ENCODE measurements around the gene FMN1.

The FMN1 gene

DNA sequence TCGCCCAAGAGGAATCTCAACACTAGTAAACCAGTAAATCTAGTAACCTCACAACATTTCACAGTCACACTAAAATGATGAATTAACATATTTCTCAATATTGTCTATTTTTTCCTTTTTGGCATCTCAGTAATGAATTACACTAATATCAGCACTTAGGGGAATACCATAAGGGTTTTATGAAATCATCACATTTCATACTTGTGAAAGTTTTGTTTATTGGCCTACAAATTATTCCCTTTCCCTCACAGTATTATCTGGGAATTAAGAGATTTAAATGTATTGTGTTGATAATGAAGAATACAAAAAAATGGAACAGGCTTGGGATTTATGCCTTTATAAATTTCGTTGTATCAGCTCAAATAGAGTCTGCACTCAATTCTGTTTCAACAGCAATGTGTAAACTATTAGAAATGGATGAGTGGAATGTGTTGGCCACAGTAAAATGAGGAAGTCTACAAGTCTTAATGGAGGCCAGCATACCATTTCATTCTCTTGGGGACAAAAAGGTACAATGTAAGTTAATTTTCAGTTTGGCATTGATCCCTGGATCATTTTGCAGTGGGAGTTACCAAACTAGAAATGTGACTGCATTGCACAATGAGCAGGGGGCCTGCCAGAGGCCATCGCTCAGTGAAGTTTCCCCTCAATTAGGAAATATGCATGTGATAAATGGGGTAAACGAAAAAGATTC is 195.4 kb downstream of the FMN1 start:
- TF ChIP-seq, protein P1, sequence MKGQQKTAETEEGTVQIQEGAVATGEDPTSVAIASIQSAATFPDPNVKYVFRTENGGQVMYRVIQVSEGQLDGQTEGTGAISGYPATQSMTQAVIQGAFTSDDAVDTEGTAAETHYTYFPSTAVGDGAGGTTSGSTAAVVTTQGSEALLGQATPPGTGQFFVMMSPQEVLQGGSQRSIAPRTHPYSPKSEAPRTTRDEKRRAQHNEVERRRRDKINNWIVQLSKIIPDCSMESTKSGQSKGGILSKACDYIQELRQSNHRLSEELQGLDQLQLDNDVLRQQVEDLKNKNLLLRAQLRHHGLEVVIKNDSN (IDR thresholded peaks at IDR 0.05), result no peak
- TF ChIP-seq TAF1 (IDR thresholded peaks at IDR 0.05; ENCODE audit: low read depth) (no peak), TEAD4 (IDR thresholded peaks at IDR 0.05) (no peak), RAD21 (IDR thresholded peaks at IDR 0.05; ENCODE audit: low read depth) (no peak), EGR1 (IDR thresholded peaks at IDR 0.05) (no peak), YY1 (IDR thresholded peaks at IDR 0.05; ENCODE audit: low read depth) (no peak)

GRCh38 chr15:32998182-32998581 is 196.3 kb downstream of the FMN1 start:
- no peak for TF ChIP-seq RAD21 (IDR thresholded peaks at IDR 0.05; ENCODE audit: low read depth)
- TF ChIP-seq EGR1 (IDR thresholded peaks at IDR 0.05), result no peak
- no peak for TF ChIP-seq TCF12 (IDR thresholded peaks at IDR 0.05; ENCODE audit: low read depth)
- no peak for TF ChIP-seq ZBTB7A (IDR thresholded peaks at IDR 0.05; ENCODE audit: low read depth)
- TF ChIP-seq, protein P1 (IDR thresholded peaks at IDR 0.05), result no peak
- no peak for TF ChIP-seq FOXM1 (IDR thresholded peaks at IDR 0.05; ENCODE audit: borderline replicate concordance, low read depth)
- no peak for TF ChIP-seq CEBPB (IDR thresholded peaks at IDR 0.05)
- TF ChIP-seq NFIC (IDR thresholded peaks at IDR 0.05), result no peak
- TF ChIP-seq, protein P2, sequence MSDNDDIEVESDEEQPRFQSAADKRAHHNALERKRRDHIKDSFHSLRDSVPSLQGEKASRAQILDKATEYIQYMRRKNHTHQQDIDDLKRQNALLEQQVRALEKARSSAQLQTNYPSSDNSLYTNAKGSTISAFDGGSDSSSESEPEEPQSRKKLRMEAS (IDR thresholded peaks at IDR 0.05), result no peak
- no peak for TF ChIP-seq EP300 (IDR thresholded peaks at IDR 0.05; ENCODE audit: borderline replicate concordance)
- no peak for TF ChIP-seq YY1 (IDR thresholded peaks at IDR 0.05; ENCODE audit: low read depth)
- no peak for TF ChIP-seq TAF1 (IDR thresholded peaks at IDR 0.05; ENCODE audit: low read depth)
- no peak for TF ChIP-seq CREB1 (IDR thresholded peaks at IDR 0.05; ENCODE audit: low read depth)
- TF ChIP-seq, protein P3, sequence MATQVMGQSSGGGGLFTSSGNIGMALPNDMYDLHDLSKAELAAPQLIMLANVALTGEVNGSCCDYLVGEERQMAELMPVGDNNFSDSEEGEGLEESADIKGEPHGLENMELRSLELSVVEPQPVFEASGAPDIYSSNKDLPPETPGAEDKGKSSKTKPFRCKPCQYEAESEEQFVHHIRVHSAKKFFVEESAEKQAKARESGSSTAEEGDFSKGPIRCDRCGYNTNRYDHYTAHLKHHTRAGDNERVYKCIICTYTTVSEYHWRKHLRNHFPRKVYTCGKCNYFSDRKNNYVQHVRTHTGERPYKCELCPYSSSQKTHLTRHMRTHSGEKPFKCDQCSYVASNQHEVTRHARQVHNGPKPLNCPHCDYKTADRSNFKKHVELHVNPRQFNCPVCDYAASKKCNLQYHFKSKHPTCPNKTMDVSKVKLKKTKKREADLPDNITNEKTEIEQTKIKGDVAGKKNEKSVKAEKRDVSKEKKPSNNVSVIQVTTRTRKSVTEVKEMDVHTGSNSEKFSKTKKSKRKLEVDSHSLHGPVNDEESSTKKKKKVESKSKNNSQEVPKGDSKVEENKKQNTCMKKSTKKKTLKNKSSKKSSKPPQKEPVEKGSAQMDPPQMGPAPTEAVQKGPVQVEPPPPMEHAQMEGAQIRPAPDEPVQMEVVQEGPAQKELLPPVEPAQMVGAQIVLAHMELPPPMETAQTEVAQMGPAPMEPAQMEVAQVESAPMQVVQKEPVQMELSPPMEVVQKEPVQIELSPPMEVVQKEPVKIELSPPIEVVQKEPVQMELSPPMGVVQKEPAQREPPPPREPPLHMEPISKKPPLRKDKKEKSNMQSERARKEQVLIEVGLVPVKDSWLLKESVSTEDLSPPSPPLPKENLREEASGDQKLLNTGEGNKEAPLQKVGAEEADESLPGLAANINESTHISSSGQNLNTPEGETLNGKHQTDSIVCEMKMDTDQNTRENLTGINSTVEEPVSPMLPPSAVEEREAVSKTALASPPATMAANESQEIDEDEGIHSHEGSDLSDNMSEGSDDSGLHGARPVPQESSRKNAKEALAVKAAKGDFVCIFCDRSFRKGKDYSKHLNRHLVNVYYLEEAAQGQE (IDR thresholded peaks at IDR 0.05; ENCODE audit: low read depth), result no peak
- TF ChIP-seq TEAD4 (IDR thresholded peaks at IDR 0.05), result no peak

- TF ChIP-seq RAD21 (IDR thresholded peaks at IDR 0.05; ENCODE audit: low read depth) (peak; percentile 65), NFIC (IDR thresholded peaks at IDR 0.05) (no peak)
Measured at GRCh38 chr15:32994810-32995424, 199.6 kb downstream of the FMN1 start.

- TF ChIP-seq YY1 (IDR thresholded peaks at IDR 0.05; ENCODE audit: low read depth), result no peak
- TF ChIP-seq NFIC (IDR thresholded peaks at IDR 0.05), result no peak
- TF ChIP-seq, protein P1 (IDR thresholded peaks at IDR 0.05), result no peak
- no peak for TF ChIP-seq TAF1 (IDR thresholded peaks at IDR 0.05; ENCODE audit: low read depth)
- no peak for TF ChIP-seq EGR1 (IDR thresholded peaks at IDR 0.05)
- TF ChIP-seq, protein P3 (IDR thresholded peaks at IDR 0.05; ENCODE audit: low read depth), result no peak
- TF ChIP-seq TEAD4 (IDR thresholded peaks at IDR 0.05), result no peak
- TF ChIP-seq, protein P2 (IDR thresholded peaks at IDR 0.05), result no peak
Measured at GRCh38 chr15:32993285-32993684, 201.2 kb downstream of the FMN1 start.

GRCh38 chr15:32991619-32992111 is 202.8 kb downstream of the FMN1 start:
- TF ChIP-seq FOXM1 (IDR thresholded peaks at IDR 0.05; ENCODE audit: borderline replicate concordance, low read depth) (no peak), EGR1 (IDR thresholded peaks at IDR 0.05) (no peak)

- TF ChIP-seq CREB1 (IDR thresholded peaks at IDR 0.05; ENCODE audit: low read depth) (no peak), FOXM1 (IDR thresholded peaks at IDR 0.05; ENCODE audit: borderline replicate concordance, low read depth) (no peak)
Measured at GRCh38 chr15:32990071-32990470, 204.4 kb downstream of the FMN1 start.

Data from Ishikawa (cell line).